SK-N-MC (cell line): ENCODE results near the gene CCL7.
"Not testable (repeated sequence)": the region's sequence is repeated elsewhere in the genome, so short reads cannot be mapped to it uniquely, and the experiment has no call there.

Source experiments
- DNase-seq: peaks from one replicate; pipeline ENCODE4 v3.0.0-alpha.2; 2011; ENCODE audit warnings: low read depth, low spot score
- H3K27ac ChIP-seq: fragments of 200-600 bp; sonication (generic); 2 replicates; pipeline ENCODE4 v1.5.1; 2016; ENCODE audit warnings: mixed run types
- H3K36me3 ChIP-seq: fragments of 200-600 bp; sonication (generic); 2 replicates; pipeline ENCODE4 v1.6.1; 2017; ENCODE audit warnings: antibody characterized with exemption, low read length, mixed read lengths; ENCODE audit not compliant: insufficient read depth
- H3K4me3 ChIP-seq: fragments of 200-600 bp; sonication (generic); 2 replicates; pipeline ENCODE4 v1.5.1; 2016
- H3K9ac ChIP-seq: fragments of 200-600 bp; sonication (generic); 2 replicates; pipeline ENCODE4 v1.8.0; 2017; ENCODE audit warnings: mixed run types, mixed read lengths; ENCODE audit not compliant: insufficient read length
- H3K9me3 ChIP-seq: fragments of 200-600 bp; sonication (generic); 2 replicates; pipeline ENCODE4 v1.6.1; 2017; ENCODE audit warnings: low read depth, mild to moderate bottlenecking, antibody characterized with exemption, low read length, moderate library complexity, mixed read lengths
- EZH2 ChIP-seq: fragments of 200-600 bp; sonication (generic); IDR thresholded peaks from one replicate; pipeline ENCODE4 v1.6.1; 2017; ENCODE audit warnings: antibody characterized with exemption
- FOXP2 ChIP-seq: optimal IDR thresholded peaks from 2 replicates; pipeline ENCODE3; 2011; ENCODE audit warnings: mild to moderate bottlenecking, moderate library complexity; ENCODE audit not compliant: insufficient read depth; ENCODE audit errors: extremely low read length, control extremely low read depth
- POLR2AphosphoS5 ChIP-seq: IDR thresholded peaks from 2 replicates; pipeline ENCODE4 v1.6.1; 2012; ENCODE audit warnings: mild to moderate bottlenecking, low read depth, low read length, borderline replicate concordance

The CCL7 gene

GRCh38 chr17:34269969-34270368 lies at the start of gene CCL7:
Gene CCL7, plus strand, starts transcription at chr17:34270221. Its CDS starts 70 bp downstream, at chr17:34270291.
- H3K9ac ChIP-seq = no peak within 1 kb of the TSS
- no peaks in the 10 kb centered on the region for H3K36me3 ChIP-seq
- H3K27ac ChIP-seq = no peak within 1 kb of the TSS
- H3K9me3 ChIP-seq = no peaks in the 10 kb centered on the region
- TF ChIP-seq EZH2 = no peak
- TF ChIP-seq POLR2AphosphoS5 = no peak
- no peak for TF ChIP-seq FOXP2
- DNase-seq = no peak
- H3K4me3 ChIP-seq = no peak within 1 kb of the TSS

GRCh38 chr17:34220752-34221395 lies 49.1 kb upstream of the CCL7 start:
- no peak overlapping the region for H3K27ac ChIP-seq
- no peak overlapping the region for H3K9ac ChIP-seq
- TF ChIP-seq FOXP2 = no peak
- no peak for TF ChIP-seq EZH2
- TF ChIP-seq POLR2AphosphoS5 = no peak
- H3K9me3 ChIP-seq = no peaks in the 10 kb centered on the region
- H3K4me3 ChIP-seq = no peak overlapping the region
- no peaks in the 10 kb centered on the region for H3K36me3 ChIP-seq
- DNase-seq = no peak

GRCh38 chr17:34221411-34221810 lies 48.6 kb upstream of the CCL7 start:
- DNase-seq = no peak
- H3K9me3 ChIP-seq = no peaks in the 10 kb centered on the region
- H3K4me3 ChIP-seq = no peak overlapping the region
- H3K36me3 ChIP-seq = no peaks in the 10 kb centered on the region
- no peak overlapping the region for H3K27ac ChIP-seq
- TF ChIP-seq EZH2 = no peak
- TF ChIP-seq POLR2AphosphoS5 = no peak
- H3K9ac ChIP-seq = no peak overlapping the region

- no peak for TF ChIP-seq FOXP2
- TF ChIP-seq EZH2 = no peak
- no peak for TF ChIP-seq POLR2AphosphoS5
- no peak overlapping the region for H3K4me3 ChIP-seq
- no peak for DNase-seq
- H3K9ac ChIP-seq = no peak overlapping the region
- no peaks in the 10 kb centered on the region for H3K9me3 ChIP-seq
- no peak overlapping the region for H3K27ac ChIP-seq
- H3K36me3 ChIP-seq = no peaks in the 10 kb centered on the region
Observed at GRCh38 chr17:34222722-34223497, 47.1 kb upstream of the CCL7 start.

GRCh38 chr17:34225046-34225445 lies 45.0 kb upstream of the CCL7 start:
- no peak for DNase-seq
- Histone ChIP-seq H3K9ac (no peak overlapping the region), H3K9me3 (no peaks in the 10 kb centered on the region), H3K4me3 (no peak overlapping the region), H3K36me3 (no peaks in the 10 kb centered on the region), H3K27ac (no peak overlapping the region)
- TF ChIP-seq POLR2AphosphoS5 = no peak
- no peak for TF ChIP-seq EZH2
- no peak for TF ChIP-seq FOXP2

- H3K9me3 ChIP-seq = no peaks in the 10 kb centered on the region
- TF ChIP-seq EZH2 = no peak
- TF ChIP-seq POLR2AphosphoS5 = no peak
- TF ChIP-seq FOXP2 = no peak
- no peak overlapping the region for H3K27ac ChIP-seq
- no peaks in the 10 kb centered on the region for H3K36me3 ChIP-seq
- no peak overlapping the region for H3K9ac ChIP-seq
- no peak overlapping the region for H3K4me3 ChIP-seq
- no peak for DNase-seq
Observed at GRCh38 chr17:34226011-34226743, 43.8 kb upstream of the CCL7 start.

- DNase-seq = no peak
- Histone ChIP-seq H3K27ac (no peak overlapping the region), H3K9ac (no peak overlapping the region), H3K9me3 (no peaks in the 10 kb centered on the region), H3K4me3 (no peak overlapping the region), H3K36me3 (no peaks in the 10 kb centered on the region)
- TF ChIP-seq POLR2AphosphoS5 = no peak
- TF ChIP-seq FOXP2 = no peak
- TF ChIP-seq EZH2 = no peak
Observed at GRCh38 chr17:34226744-34227034, 43.3 kb upstream of the CCL7 start.

- H3K4me3 ChIP-seq, DNase-seq, H3K9me3 ChIP-seq, H3K9ac ChIP-seq, H3K27ac ChIP-seq, H3K36me3 ChIP-seq: not testable (repeated sequence)
Observed at GRCh38 chr17:34227293-34227692, 42.7 kb upstream of the CCL7 start.
